Esophagus muscularis mucosa (tissue), 4 donors: ENCODE measurements around the gene ME3. TPM values are rescaled to one million over a fixed set of nuclear protein-coding genes. Genes with fewer than 3 reads are reported as not detected.

Experiments used
- DNase-seq: peaks from one replicate; pipeline ENCODE4 v3.0.0-alpha.2; 2017; ENCODE audit errors: extremely low spot score
- H3K27ac ChIP-seq, 4 donors: fragments of 200-600 bp; sonication (generic); replicated peaks in 1 of 4; 1 replicate in 3 of 4; 2 replicates in 1 of 4; pipeline ENCODE4 v1.5.1; 2016 to 2019; ENCODE audit warnings: mild to moderate bottlenecking in 1 of 4
- H3K27me3 ChIP-seq, 4 donors: fragments of 200-600 bp; sonication (generic); one replicate each; pipeline versions ENCODE4 v1.5.1 to v1.6.0; 2016 to 2019
- H3K36me3 ChIP-seq, 4 donors: fragments of 200-600 bp; sonication (generic); one replicate each; pipeline ENCODE4 v1.5.1; 2016 to 2019
- H3K4me1 ChIP-seq, 4 donors: fragments of 200-600 bp; sonication (generic); one replicate each; pipeline ENCODE4 v1.5.1; 2016 to 2019
- H3K4me3 ChIP-seq, 4 donors: fragments of 200-600 bp; sonication (generic); 1 replicate in 2 of 4; 2 replicates in 2 of 4; pipeline ENCODE4 v1.5.1; 2016 to 2019; ENCODE audit warnings: mild to moderate bottlenecking in 4 of 4, moderate library complexity in 1 of 4
- H3K9me3 ChIP-seq, 4 donors: fragments of 200-600 bp; sonication (generic); 1 replicate in 3 of 4; 2 replicates in 1 of 4; pipeline ENCODE4 v1.5.1; 2016 to 2019
- CTCF ChIP-seq, 3 experiments: fragments of 200-600 bp in 2 of 3; fragments of 450-650 bp in 1 of 3; sonication (generic) in 2 of 3; IDR thresholded peaks; one replicate each; pipeline ENCODE4 v1.5.1; 2017 to 2019; ENCODE audit warnings: antibody characterized with exemption in 3 of 3, mild to moderate bottlenecking in 2 of 3, moderate library complexity in 1 of 3
- EP300 ChIP-seq: sonication (generic); formaldehyde crosslinking; IDR thresholded peaks from one replicate; pipeline ENCODE4 v1.6.1; 2017; ENCODE audit warnings: antibody characterized with exemption
- POLR2A ChIP-seq: fragments of 450-650 bp; IDR thresholded peaks from one replicate; pipeline ENCODE4 v1.6.1; 2017; ENCODE audit warnings: antibody characterized with exemption, moderate library complexity, mild to moderate bottlenecking, low read depth
- POLR2AphosphoS5 ChIP-seq, 2 donors: sonication (generic); formaldehyde crosslinking; IDR thresholded peaks; one replicate each; pipeline ENCODE4 v1.6.1; 2017; ENCODE audit warnings: antibody characterized with exemption in 2 of 2
- WGBS: methylation state at CpG from one replicate; pipeline ENCODE4 v1.1.5; 2018; 5-methylcytosine and 5-hydroxymethylcytosine counted together
- intact Hi-C: fragments of 100-400 bp; cut with DNase I; formaldehyde crosslinking; loops from one replicate; pipeline ENCODE4 v1.15.1; 2023
- total RNA-seq, 4 donors: library from RNA; depleted of rRNA; stranded (reverse); fragments of >200 nt; gene quantifications; one replicate each; pipeline versions ENCODE4 v1.1.0 to v1.2.1, GENCODE V29; 2016

ME3 gene
- total RNA-seq, 4 donors from 2014 or later: 20.4 to 50.1 (median 26.2) TPM

- WGBS: 82% methylated on average over 1 of the region's 1 CpG
- intact Hi-C loops: no loop called here
Measured at GRCh38 chr11:86416494-86416893, 255.9 kb downstream of the ME3 start.

GRCh38 chr11:86415026-86415425 is 257.4 kb downstream of the ME3 start:
- 91% methylated on average over 4 of the region's 4 CpGs for WGBS
- H3K4me1 ChIP-seq: peaks cover 0 to 3% (median 0%) of the 10 kb centered on the region in 4 donors
- TF ChIP-seq POLR2A: no peak
- no peak for TF ChIP-seq POLR2AphosphoS5 (IDR thresholded peaks at IDR 0.05)
- TF ChIP-seq EP300: no peak
- no peak for TF ChIP-seq CTCF (IDR thresholded peaks at IDR 0.05)
- no peaks in the 10 kb centered on the region for H3K9me3 ChIP-seq
- H3K36me3 ChIP-seq: peaks cover 0 to 10% (median 1%) of the 10 kb centered on the region in 4 donors
- DNase-seq: no peak
- no peak overlapping the region for H3K4me3 ChIP-seq
- no peaks in the 10 kb centered on the region for H3K27me3 ChIP-seq
- intact Hi-C loops: no loop called here
- H3K27ac ChIP-seq: no peak overlapping the region

More at GRCh38 chr11:86416494-86416893, 255.9 kb downstream of the ME3 start:
- Histone ChIP-seq H3K4me1 (peaks cover 0 to 3% (median 0%) of the 10 kb centered on the region in 4 donors), H3K27me3 (no peaks in the 10 kb centered on the region), H3K36me3 (peaks cover 0 to 10% (median under 1%) of the 10 kb centered on the region in 4 donors), H3K4me3 (no peak overlapping the region), H3K27ac (no peak overlapping the region), H3K9me3 (no peaks in the 10 kb centered on the region)
- DNase-seq: no peak
- TF ChIP-seq CTCF (IDR thresholded peaks at IDR 0.05): no peak
- no peak for TF ChIP-seq POLR2A
- TF ChIP-seq EP300: no peak
- no peak for TF ChIP-seq POLR2AphosphoS5 (IDR thresholded peaks at IDR 0.05)

GRCh38 chr11:86414032-86414431 is 258.4 kb downstream of the ME3 start:
- TF ChIP-seq POLR2A: no peak
- TF ChIP-seq POLR2AphosphoS5 (IDR thresholded peaks at IDR 0.05): no peak
- no peak for TF ChIP-seq EP300
- TF ChIP-seq CTCF (IDR thresholded peaks at IDR 0.05): no peak
- no peak overlapping the region for H3K4me3 ChIP-seq
- WGBS: 95% methylated on average over 2 of the region's 2 CpGs

GRCh38 chr11:86408845-86409244 is 263.6 kb downstream of the ME3 start:
- no peak for TF ChIP-seq POLR2A
- peaks cover 0 to 14% (median 1%) of the 10 kb centered on the region in 4 donors for H3K36me3 ChIP-seq
- intact Hi-C loops: no loop called here
- no peaks in the 10 kb centered on the region for H3K9me3 ChIP-seq
- no peaks in the 10 kb centered on the region for H3K27me3 ChIP-seq
- H3K4me3 ChIP-seq: no peak overlapping the region
- no peaks in the 10 kb centered on the region for H3K4me1 ChIP-seq
- H3K27ac ChIP-seq: no peak overlapping the region
- DNase-seq: no peak

More at GRCh38 chr11:86414032-86414431, 258.4 kb downstream of the ME3 start:
- no peak for DNase-seq
- Histone ChIP-seq H3K9me3 (no peaks in the 10 kb centered on the region), H3K36me3 (peaks cover 0 to 14% (median 1%) of the 10 kb centered on the region in 4 donors), H3K27ac (no peak overlapping the region), H3K27me3 (no peaks in the 10 kb centered on the region), H3K4me1 (peaks cover 0 to 3% (median 0%) of the 10 kb centered on the region in 4 donors)
- intact Hi-C loops: no loop called here

GRCh38 chr11:86403458-86403857 is 269.0 kb downstream of the ME3 start:
- intact Hi-C loops: no loop called here
- no peaks in the 10 kb centered on the region for H3K4me1 ChIP-seq
- H3K36me3 ChIP-seq: no peaks in the 10 kb centered on the region
- H3K27ac ChIP-seq: no peak overlapping the region
- H3K4me3 ChIP-seq: no peak overlapping the region
- no peak for TF ChIP-seq CTCF (IDR thresholded peaks at IDR 0.05)
- 76% methylated on average over 1 of the region's 1 CpG for WGBS
- no peaks in the 10 kb centered on the region for H3K27me3 ChIP-seq
- H3K9me3 ChIP-seq: no peaks in the 10 kb centered on the region
- DNase-seq: no peak
